Activated T-helper 9 cell treated with anti-CD3 and anti-CD28 coated beads, Interleukin-2, amount 50 U/mL, for 16 hours (primary cell): ENCODE data around the gene SRMS.

Experiments
- DNase-seq: peaks from one replicate; pipeline ENCODE4 v3.0.0-alpha.2; 2020; ENCODE audit warnings: low read depth

The SRMS gene

DNA sequence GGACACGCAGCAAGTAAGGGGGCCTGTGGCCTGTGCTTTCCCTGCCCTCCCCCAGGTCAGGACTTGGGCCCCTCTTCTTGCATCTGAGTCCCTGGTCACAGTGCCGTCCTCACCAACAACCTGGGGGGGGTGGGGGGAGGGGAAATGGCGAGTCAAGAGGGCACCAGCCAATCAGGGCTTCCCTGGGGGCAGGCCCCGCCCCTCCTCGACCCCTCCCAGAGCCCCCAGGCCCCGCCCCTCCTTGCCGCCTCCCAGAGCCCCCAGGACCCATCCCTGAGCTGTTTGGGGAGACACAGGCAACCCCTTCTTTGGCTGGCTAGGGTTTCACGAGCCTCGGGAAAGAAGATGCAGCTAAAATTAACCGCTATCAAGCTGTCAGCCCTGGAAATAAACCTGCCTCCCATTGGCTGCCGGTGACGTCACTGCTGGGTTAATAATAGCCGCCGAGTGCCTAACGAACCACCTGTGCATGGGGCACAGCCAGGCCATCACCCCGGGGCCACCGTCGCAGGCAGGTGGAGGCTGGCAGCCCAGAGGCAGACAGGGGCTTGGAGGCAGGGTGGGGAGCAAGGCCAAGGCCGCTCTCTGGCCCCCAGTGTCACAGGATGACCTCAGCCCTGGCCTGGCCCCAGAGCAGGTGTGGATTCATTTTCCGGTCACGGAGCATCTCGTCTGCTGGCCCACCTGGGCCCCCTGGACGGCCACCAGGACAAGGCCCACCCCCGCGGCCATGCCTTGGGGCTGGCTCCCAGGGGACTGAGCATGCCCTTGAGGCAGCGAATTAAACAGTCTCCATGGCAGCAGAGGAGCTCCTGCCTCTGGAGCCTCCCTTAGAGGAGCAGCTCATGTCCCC, 45.5 kb downstream of the SRMS start:
- DNase-seq: no peak

DNA sequence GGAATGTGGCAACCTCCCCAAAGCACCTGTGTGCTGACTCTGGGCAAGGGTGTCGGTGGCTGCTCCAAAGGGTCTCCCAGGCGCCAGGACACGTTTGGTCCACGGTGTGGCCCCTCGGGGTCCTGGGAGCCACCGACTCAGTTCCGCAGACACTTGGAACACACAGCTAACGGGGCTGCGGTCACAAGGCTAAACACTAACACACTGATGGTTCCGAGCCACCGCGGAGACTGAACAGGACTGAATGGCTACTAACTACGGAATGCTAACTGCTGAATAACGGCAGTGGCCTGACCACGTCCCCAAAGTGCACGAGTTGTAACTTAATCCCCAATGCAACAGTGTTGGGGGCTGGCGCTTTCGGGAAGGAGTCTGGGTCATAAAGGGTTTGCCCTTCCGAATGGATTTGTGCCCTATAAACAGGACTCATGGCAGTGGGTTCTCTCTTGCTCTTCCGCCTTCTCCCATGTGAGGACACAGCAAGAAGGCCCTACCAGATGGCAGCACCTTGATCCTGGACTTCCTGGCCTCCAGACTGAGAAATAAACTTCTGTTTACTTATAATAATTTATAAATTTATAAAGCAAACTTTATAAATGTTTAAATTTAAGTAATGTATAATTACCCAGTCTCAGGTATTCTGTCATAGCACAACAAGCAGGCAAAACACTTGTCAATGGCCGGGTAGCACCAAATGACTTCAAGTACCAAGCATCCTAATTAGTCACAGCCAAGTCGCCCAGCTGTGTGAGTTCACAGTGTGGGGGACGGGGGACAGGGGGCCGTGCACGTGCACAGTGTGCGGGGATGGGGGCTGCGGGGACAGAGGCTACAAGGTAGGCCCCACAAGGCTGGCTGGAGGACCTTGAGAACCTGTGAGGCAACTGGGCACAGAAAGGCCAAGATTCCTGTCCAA, 46.4 kb downstream of the SRMS start:
- no peak for DNase-seq

DNA sequence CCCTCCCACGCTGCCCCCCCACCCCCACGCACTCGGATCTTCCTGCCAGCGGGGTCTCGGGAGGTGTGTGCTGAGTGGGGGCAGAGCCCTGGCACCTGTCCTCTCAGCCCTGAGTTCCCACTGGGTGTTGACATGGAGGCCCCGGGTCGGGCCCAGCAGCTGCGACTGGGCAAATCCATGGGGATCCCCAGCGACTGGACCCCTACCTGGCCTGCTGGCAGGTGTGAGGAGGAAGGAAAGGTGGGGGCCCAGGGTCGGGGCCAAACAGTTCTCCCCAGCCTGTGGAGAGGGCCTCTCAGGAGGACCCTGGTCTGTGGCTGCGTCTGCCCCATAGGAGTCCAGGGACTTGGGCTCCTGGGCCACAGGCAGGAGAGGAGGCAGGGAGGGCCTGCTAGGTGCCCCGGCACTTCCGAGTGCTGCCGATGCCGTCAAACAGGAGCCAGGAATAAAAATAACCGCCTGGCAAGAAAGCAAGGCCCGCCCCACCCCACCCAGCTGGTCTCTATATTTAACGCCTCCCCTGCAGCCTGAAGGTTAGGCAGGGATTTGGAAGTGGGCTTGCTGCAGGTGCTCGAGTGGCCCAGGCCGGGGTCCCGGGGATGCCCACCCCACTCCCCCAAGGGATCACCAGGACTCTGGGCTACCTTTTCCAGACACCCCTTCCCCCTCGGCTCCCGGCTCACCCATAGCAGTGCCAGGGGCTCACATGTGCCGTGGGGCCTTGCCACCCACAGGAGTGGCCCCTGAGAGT, 47.2 kb downstream of the SRMS start:
- DNase-seq: no peak

GRCh38 chr20:63499338-63499969, 48.1 kb downstream of the SRMS start:
- DNase-seq: no peak

DNA sequence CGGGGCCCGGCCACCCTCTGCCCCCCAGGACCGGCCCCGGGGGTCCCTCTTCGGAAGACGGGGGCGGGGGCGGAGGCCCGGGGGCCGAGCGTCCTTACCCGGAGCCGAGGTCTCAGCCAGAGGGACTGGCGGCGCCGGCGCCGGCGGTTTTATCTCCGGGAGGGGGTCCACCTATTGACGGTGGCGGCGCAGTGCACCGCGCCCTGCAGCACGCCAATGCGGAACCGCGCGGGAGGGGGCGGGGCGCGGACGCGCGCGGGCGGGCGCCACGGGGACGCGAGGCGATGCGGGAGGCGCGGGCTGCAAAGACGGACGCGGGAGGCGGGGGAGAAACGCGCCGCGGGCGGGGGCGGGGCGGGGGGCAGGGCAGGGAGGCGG, 48.6 kb downstream of the SRMS start, which contains the start of gene EEF1A2:
EEF1A2 (minus strand) TSS at position 124 of the 378 bp plus-strand sequence. CDS start 1,320 bp downstream, outside the sequence.
- DNase-seq: peak; percentile 41

DNA sequence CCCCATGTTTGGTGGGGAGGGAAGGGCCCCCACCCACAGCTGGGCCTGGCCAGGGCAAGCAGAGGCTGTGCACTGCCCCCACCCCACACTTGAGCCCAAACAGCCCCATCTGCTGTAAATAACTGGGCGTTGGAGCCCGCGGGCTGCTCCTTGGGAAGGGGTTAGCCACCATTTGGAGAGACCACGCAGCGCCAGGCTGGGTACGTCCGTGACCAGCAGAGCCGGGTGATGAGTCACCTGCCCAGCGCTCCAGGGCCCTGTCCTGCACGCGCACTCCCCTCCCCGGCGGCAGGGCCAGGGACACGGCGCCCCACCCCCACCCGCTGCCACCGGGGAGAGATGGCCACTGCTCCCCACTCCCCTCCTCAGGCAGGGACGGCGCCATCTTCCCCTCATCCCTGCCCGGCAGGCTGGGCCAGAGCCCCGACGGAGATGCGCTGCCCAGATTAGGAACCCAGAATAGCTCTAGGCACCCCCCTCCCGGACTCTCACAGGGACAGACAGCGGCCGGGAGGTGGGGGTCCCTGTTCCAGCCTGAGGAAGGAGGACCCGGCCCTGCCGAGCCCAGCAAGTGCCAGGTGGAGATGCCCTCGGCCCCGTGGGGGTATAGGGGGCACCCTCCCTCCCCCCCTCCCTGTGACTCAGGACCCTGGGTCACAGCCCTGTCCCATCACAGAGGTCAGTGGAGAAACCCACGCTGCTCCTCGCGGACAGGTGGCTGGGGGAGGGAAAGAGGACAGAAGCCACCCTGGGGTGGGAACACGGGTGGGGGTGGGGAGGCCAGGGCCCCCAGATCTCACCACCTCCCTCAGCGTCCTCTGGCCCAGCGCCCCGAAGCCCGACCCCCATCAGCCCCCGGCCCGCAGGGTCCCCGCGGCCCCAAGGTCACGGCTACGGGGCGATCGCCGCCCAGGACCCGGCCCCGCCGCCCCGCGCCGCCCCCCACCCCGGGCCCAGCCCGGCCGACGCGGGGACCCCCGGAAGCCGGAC, 49.3 kb downstream of the SRMS start:
- no peak for DNase-seq

DNA sequence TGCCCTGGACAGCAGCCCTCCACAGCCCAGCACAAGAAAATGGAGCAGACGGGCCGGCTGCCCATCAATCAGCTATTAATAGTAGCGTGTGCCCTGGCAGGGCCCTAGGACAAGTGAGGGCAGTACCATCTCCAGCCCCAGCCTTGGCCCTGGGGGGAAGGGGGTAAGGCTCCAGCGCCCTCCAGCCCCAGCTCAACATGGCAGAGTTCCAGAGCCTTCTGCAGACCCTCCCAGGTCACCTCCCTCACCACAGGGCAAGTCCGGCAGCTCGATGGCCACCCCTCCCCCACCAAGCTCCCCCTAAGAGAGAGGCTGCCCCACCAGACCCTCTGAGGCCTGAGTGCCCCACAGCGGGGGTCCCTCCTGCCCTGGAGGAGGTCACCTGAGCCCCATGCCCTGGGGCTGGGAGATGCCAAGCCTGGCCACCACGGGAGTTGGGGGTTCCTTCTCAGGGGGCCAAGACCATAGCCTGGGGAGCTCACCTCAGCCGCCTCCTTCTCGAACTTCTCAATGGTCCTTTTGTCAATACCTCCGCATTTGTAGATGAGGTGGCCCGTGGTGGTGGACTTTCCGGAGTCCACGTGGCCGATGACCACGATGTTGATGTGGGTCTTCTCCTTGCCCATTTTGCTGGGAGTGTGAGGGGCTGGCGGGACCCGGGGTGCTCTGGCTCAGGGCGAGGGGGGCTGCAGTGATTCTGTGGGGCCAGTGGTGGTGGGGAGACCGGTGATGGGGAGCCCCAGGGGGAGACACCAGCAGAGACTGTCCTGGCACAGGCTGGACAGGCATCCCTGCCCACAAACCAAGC, 50.2 kb downstream of the SRMS start:
- no peak for DNase-seq

GRCh38 chr20:63496596-63497120, 50.9 kb downstream of the SRMS start:
- no peak for DNase-seq

- DNase-seq: peak; percentile 65
These were observed 51.6 kb downstream of the SRMS start for GRCh38 chr20:63495741-63496595.

DNA sequence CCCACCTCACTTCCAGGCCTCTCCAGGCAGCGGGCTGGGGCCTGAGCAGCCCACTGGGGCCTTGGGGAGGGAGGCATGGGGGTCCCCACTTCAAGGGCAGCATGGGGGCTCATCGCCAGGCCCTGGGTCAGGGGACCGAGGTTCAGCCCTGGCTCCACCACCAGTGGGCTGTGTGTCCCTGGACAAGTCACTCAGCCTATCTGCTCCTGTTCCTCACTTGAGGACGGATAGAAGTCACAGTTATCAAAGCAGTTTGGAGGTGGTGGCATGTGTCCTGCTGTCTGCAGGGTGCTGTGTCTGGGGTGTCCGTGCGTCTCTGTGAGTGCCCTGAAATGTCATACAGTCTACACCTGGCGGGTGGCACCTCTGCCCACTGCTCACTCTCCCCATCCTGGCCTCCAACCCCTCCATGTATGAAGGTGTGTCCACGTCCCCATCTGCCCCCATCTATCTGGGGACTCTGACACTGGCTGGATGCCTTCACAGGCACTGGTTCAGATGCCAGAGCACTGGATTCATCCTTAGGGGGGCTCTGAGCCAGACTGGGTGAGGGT, 52.3 kb downstream of the SRMS start:
- DNase-seq: no peak

GRCh38 chr20:63494420-63495166, 53.0 kb downstream of the SRMS start:
- DNase-seq: no peak

- no peak for DNase-seq
These were observed 53.5 kb downstream of the SRMS start for GRCh38 chr20:63494084-63494419.

DNA sequence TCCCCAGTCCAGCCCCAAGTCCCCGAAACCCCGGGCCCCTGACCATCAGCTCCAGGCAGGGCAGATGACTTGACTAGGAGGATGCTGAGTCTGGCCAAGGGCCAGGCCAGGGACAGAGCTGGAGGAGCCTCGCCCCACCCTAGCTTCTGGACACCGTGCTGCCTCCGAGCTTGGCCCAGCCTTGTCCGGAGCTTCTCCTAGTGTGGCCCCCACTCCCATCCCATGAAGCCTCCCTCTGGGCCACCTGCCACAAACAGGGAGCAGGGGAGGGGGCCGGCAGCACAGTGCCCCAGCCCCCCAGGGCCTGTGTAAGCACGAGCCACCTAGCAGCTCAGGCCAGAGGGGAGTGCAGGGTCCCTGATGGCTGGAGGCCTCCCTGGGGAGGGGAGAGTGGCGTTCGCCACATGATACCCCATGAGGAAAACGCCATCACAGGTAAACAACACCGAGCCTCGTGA, 54.0 kb downstream of the SRMS start:
- no peak for DNase-seq

DNA sequence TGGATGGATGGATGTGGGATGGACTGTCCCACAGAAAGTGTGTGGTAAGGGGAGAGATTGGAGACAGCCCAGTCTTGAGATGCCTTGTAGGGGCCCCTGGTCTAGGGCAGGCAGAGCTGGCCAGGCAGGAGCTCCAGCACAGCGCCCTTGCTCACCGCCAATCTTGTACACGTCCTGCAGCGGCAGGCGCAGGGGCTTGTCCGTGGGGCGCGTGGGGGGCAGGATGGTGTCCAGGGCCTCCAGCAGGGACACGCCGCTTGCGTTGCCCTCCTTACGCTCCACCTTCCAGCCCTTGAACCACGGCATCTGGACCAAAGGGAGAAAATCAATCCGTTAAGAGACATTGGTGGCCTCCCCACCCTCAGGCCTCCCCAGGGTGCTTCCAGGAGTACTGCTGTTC, 54.6 kb downstream of the SRMS start:
- no peak for DNase-seq

DNA sequence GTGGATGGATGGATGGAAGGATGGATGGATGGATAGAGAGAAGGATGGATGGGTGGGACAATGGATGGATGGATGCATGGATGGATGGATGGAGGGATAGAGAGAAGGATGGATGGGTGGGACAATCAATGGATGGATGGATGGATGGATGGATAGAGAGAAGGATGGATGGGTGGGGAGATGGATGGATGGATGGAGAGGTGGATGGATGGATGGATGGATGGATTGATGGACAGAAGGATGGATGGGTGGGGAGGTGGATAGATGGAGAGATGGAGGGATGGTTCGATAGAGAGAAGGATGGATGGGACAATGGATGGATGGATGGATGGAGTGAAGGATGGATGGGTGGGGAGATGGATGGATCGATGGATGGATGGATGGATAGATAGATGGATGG, 55.0 kb downstream of the SRMS start:
- DNase-seq: no peak

- no peak for DNase-seq
These were observed 55.8 kb downstream of the SRMS start for GRCh38 chr20:63491635-63492230.

- no peak for DNase-seq
These were observed 56.5 kb downstream of the SRMS start for GRCh38 chr20:63491078-63491477.
